Activated CD4-positive, alpha-beta T cell treated with anti-CD3 and anti-CD28 coated beads, Interleukin-2, amount 10 ng/mL, durations not matched to agents 24 days and 14 days (primary cell): Measurements from ENCODE around the gene PBX4. TPM values are rescaled to one million over a fixed set of nuclear protein-coding genes. Genes with fewer than 3 reads are reported as not detected.

Experiments used
- DNase-seq: peaks from one replicate; pipeline ENCODE4 v3.0.0; 2022
- H3K27ac Mint-ChIP-seq: one replicate; pipeline ENCODE4 v1.8.0; 2022; ENCODE audit warnings: mild to moderate bottlenecking, mixed read lengths
- H3K27me3 Mint-ChIP-seq: one replicate; pipeline ENCODE4 v1.8.0; 2022; ENCODE audit warnings: mixed read lengths
- H3K36me3 Mint-ChIP-seq: one replicate; pipeline ENCODE4 v1.8.0; 2022; ENCODE audit warnings: low read depth, mild to moderate bottlenecking, mixed read lengths
- H3K4me1 Mint-ChIP-seq: one replicate; pipeline ENCODE4 v1.8.0; 2021; ENCODE audit warnings: mixed read lengths
- H3K4me3 Mint-ChIP-seq: one replicate; pipeline ENCODE4 v1.8.0; 2022; ENCODE audit warnings: mild to moderate bottlenecking, moderate library complexity, mixed read lengths
- H3K9me3 Mint-ChIP-seq: one replicate; pipeline ENCODE4 v1.8.0; 2021; ENCODE audit warnings: mixed read lengths
- intact Hi-C: fragments of 100-400 bp; cut with micrococcal nuclease; formaldehyde crosslinking; loops from one replicate; pipeline ENCODE4 v1.15.1; 2023
- total RNA-seq: library from RNA; stranded (reverse); gene quantifications from 2 replicates; pipeline ENCODE4 v1.2.3, GENCODE V29; 2022

PBX4 gene
- total RNA-seq, 1 donor from 2014 or later, result 20.5 TPM

- DNase-seq, result no peak
- Mint-ChIP-seq H3K27ac (no peak overlapping the region), H3K27me3 (no peaks in the 10 kb centered on the region), H3K4me3 (no peak overlapping the region), H3K36me3 (peaks cover 26% of the 10 kb centered on the region), H3K4me1 (peaks cover 19% of the 10 kb centered on the region), H3K9me3 (no peaks in the 10 kb centered on the region)
- intact Hi-C loops, result no loop called here
These were observed 59.9 kb downstream of the PBX4 start for GRCh38 chr19:19558636-19559035.

GRCh38 chr19:19558055-19558454 lies 60.4 kb downstream of the PBX4 start:
- no peak for DNase-seq
- Mint-ChIP-seq H3K4me1 (peaks cover 18% of the 10 kb centered on the region), H3K4me3 (no peak overlapping the region), H3K36me3 (peaks cover 25% of the 10 kb centered on the region), H3K27me3 (no peaks in the 10 kb centered on the region), H3K27ac (no peak overlapping the region), H3K9me3 (no peaks in the 10 kb centered on the region)
- intact Hi-C loops, result no loop called here

GRCh38 chr19:19554074-19555023 lies 64.1 kb downstream of the PBX4 start:
- Mint-ChIP-seq H3K36me3 (peaks cover 4% of the 10 kb centered on the region), H3K4me1 (peaks cover 5% of the 10 kb centered on the region), H3K27me3 (no peaks in the 10 kb centered on the region), H3K9me3 (no peaks in the 10 kb centered on the region), H3K27ac (no peak overlapping the region), H3K4me3 (no peak overlapping the region)
- intact Hi-C loops, result loop anchor here (1.0 to 5.0 kb wide), 2 partner anchors 22 to 38 kb away; no protein-coding TSS in a partner anchor
- DNase-seq, result peak; percentile 87

GRCh38 chr19:19553670-19554069 lies 64.8 kb downstream of the PBX4 start:
- Mint-ChIP-seq H3K4me3 (no peak overlapping the region), H3K27ac (no peak overlapping the region)

GRCh38 chr19:19552798-19553197 lies 65.7 kb downstream of the PBX4 start:
- Mint-ChIP-seq H3K36me3 (no peaks in the 10 kb centered on the region), H3K9me3 (no peaks in the 10 kb centered on the region), H3K4me3 (no peak overlapping the region), H3K27ac (no peak overlapping the region), H3K27me3 (peaks cover 3% of the 10 kb centered on the region), H3K4me1 (peaks cover 2% of the 10 kb centered on the region)
- intact Hi-C loops, result loop anchor here (5.0 kb wide), 1 partner anchor 40 kb away; no protein-coding TSS in a partner anchor
- peak; percentile 73 for DNase-seq

More at GRCh38 chr19:19553670-19554069, 64.8 kb downstream of the PBX4 start:
- Mint-ChIP-seq H3K4me1 (peaks cover 2% of the 10 kb centered on the region), H3K36me3 (no peaks in the 10 kb centered on the region), H3K9me3 (no peaks in the 10 kb centered on the region), H3K27me3 (peaks cover 3% of the 10 kb centered on the region)
- DNase-seq, result no peak
- intact Hi-C loops, result loop anchor here (1.0 to 5.0 kb wide), 2 partner anchors 21 to 39 kb away; no protein-coding TSS in a partner anchor

- no peak overlapping the region for H3K27ac Mint-ChIP-seq
- no peak for DNase-seq
- peaks cover 3% of the 10 kb centered on the region for H3K27me3 Mint-ChIP-seq
- H3K9me3 Mint-ChIP-seq, result no peaks in the 10 kb centered on the region
- no peaks in the 10 kb centered on the region for H3K36me3 Mint-ChIP-seq
- intact Hi-C loops, result loop anchor here (5.0 kb wide), 1 partner anchor 40 kb away; no protein-coding TSS in a partner anchor
- H3K4me1 Mint-ChIP-seq, result peaks cover 2% of the 10 kb centered on the region
- no peak overlapping the region for H3K4me3 Mint-ChIP-seq
These were observed 66.7 kb downstream of the PBX4 start for GRCh38 chr19:19551853-19552192.

- H3K9me3 Mint-ChIP-seq, result no peaks in the 10 kb centered on the region
- H3K27ac Mint-ChIP-seq, result no peak overlapping the region
- intact Hi-C loops, result loop anchor here (5.0 kb wide), 1 partner anchor 41 kb away; no protein-coding TSS in a partner anchor
- H3K27me3 Mint-ChIP-seq, result peaks cover 3% of the 10 kb centered on the region
- no peak overlapping the region for H3K4me3 Mint-ChIP-seq
- no peaks in the 10 kb centered on the region for H3K36me3 Mint-ChIP-seq
- peaks cover 2% of the 10 kb centered on the region for H3K4me1 Mint-ChIP-seq
- no peak for DNase-seq
These were observed 67.3 kb downstream of the PBX4 start for GRCh38 chr19:19550972-19551852.

GRCh38 chr19:19550485-19550929 lies 68.0 kb downstream of the PBX4 start:
- Mint-ChIP-seq H3K4me3 (no peak overlapping the region), H3K9me3 (no peaks in the 10 kb centered on the region), H3K27me3 (peaks cover 3% of the 10 kb centered on the region), H3K4me1 (peaks cover 2% of the 10 kb centered on the region), H3K36me3 (no peaks in the 10 kb centered on the region), H3K27ac (no peak overlapping the region)
- DNase-seq, result no peak
- intact Hi-C loops, result loop anchor here (5.0 kb wide), 1 partner anchor 42 kb away; no protein-coding TSS in a partner anchor

- intact Hi-C loops, result loop anchor here (5.0 kb wide), 1 partner anchor 42 kb away; no protein-coding TSS in a partner anchor
- H3K9me3 Mint-ChIP-seq, result no peaks in the 10 kb centered on the region
These were observed 68.6 kb downstream of the PBX4 start for GRCh38 chr19:19549804-19550464.

GRCh38 chr19:19548915-19549759 lies 69.3 kb downstream of the PBX4 start:
- H3K27me3 Mint-ChIP-seq, result peaks cover 3% of the 10 kb centered on the region
- no peaks in the 10 kb centered on the region for H3K4me1 Mint-ChIP-seq
- intact Hi-C loops, result no loop called here
- no peaks in the 10 kb centered on the region for H3K9me3 Mint-ChIP-seq
- no peak overlapping the region for H3K4me3 Mint-ChIP-seq
- no peaks in the 10 kb centered on the region for H3K36me3 Mint-ChIP-seq
- no peak for DNase-seq
- no peak overlapping the region for H3K27ac Mint-ChIP-seq

More at GRCh38 chr19:19549804-19550464, 68.6 kb downstream of the PBX4 start:
- no peak for DNase-seq
- no peaks in the 10 kb centered on the region for H3K36me3 Mint-ChIP-seq
- H3K4me3 Mint-ChIP-seq, result no peak overlapping the region
- H3K27ac Mint-ChIP-seq, result no peak overlapping the region
- H3K4me1 Mint-ChIP-seq, result peaks cover 2% of the 10 kb centered on the region
- peaks cover 3% of the 10 kb centered on the region for H3K27me3 Mint-ChIP-seq

- no peak overlapping the region for H3K4me3 Mint-ChIP-seq
- H3K36me3 Mint-ChIP-seq, result no peaks in the 10 kb centered on the region
- H3K4me1 Mint-ChIP-seq, result no peaks in the 10 kb centered on the region
- H3K27ac Mint-ChIP-seq, result no peak overlapping the region
- intact Hi-C loops, result no loop called here
- H3K27me3 Mint-ChIP-seq, result peaks cover 3% of the 10 kb centered on the region
- no peak for DNase-seq
- no peaks in the 10 kb centered on the region for H3K9me3 Mint-ChIP-seq
These were observed 70.7 kb downstream of the PBX4 start for GRCh38 chr19:19547674-19548336.

- H3K36me3 Mint-ChIP-seq, result no peaks in the 10 kb centered on the region
- intact Hi-C loops, result no loop called here
- H3K27me3 Mint-ChIP-seq, result peaks cover 3% of the 10 kb centered on the region
- no peak overlapping the region for H3K27ac Mint-ChIP-seq
- H3K4me1 Mint-ChIP-seq, result peaks cover 1% of the 10 kb centered on the region
- no peaks in the 10 kb centered on the region for H3K9me3 Mint-ChIP-seq
- DNase-seq, result no peak
- no peak overlapping the region for H3K4me3 Mint-ChIP-seq
These were observed 71.7 kb downstream of the PBX4 start for GRCh38 chr19:19546751-19547162.
